Pons (tissue), 1 donor: ENCODE measurements around the gene ZSWIM6.

Experiments used
- DNase-seq: peaks from one replicate; pipeline ENCODE4 v3.0.0-alpha.2; 2016; ENCODE audit warnings: low spot score

The ZSWIM6 gene

GRCh38 chr5:61591859-61592258, 259.8 kb downstream of the ZSWIM6 start:
- DNase-seq, result no peak

- no peak for DNase-seq
Measured at GRCh38 chr5:61595426-61595825, 263.4 kb downstream of the ZSWIM6 start.
